ENCODE measurements around the gene TMEM54. TPM values are rescaled to one million over a fixed set of nuclear protein-coding genes. Genes with fewer than 3 reads are reported as not detected.

The TMEM54 gene
- total and polyA plus RNA-seq, 9 of the 15 experiments (the other 6 are each of a cell fraction or from before 2014, with no cell fraction given) = 1.00 to 16.2 (median 8.2) TPM

DNA sequence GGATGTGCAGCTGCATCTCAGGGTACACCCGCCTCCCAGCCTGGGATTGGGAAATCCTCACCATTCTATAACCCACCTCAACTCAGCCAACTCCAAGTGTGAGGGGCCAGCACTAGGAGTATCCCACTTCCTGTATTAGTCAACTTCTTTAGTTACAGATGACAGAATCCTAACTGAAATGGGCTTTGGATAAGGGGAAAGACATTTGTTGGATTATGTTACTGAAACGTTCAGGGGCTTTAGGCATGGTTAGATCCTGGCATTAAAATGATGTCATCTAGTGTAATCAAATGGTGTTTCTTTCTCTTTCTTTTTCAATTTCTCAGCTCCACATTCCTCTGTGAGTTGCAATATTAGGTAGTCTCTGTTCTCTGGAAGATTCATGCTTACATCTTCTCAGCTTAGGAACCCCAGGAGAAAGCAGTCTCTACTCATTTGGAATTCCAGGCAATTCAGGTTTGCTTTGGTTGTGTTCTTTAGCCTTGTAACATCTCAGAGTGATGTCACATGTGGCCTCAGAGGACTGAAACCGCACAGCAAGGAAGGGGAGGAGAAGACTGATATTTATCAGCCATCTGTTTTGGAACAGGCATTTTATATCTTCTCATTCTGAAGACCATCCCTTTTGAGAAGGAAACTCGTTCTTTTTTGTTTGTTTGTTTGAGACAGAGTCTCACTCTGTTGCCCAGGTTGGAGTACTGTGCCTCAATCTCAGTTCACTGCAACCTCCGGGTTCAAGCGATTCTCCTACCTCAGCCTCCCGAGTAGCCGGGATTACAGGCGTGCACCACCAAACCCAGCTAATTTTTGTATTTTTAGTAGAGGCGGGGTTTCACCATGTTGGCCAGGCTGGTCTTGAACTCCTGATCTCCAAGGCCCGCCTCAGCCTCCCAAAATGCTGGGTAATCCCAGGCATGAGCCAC lies 18.9 kb upstream of the TMEM54 start (continued):
- TF ChIP-seq E2F5 (CRISPR knock-in tag; IDR thresholded peaks at IDR 0.05) (no peak), HDAC1 (IDR thresholded peaks at IDR 0.05) (no peak), TEAD4 (IDR thresholded peaks at IDR 0.05; ENCODE audit: low read length) (peak; percentile 46; the same call in 1 of the 2 replicates), TEAD4 (CRISPR knock-in tag; IDR thresholded peaks at IDR 0.05; ENCODE audit: borderline replicate concordance) (no peak), KLF1 (tag; IDR thresholded peaks at IDR 0.05) (no peak), XRCC3 (IDR thresholded peaks at IDR 0.05) (no peak), CREB1 (IDR thresholded peaks at IDR 0.05) (no peak), CREB1 (CRISPR knock-in tag; IDR thresholded peaks at IDR 0.05) (peak; percentile 65; the same call in 1 of the 2 replicates), MYC (IDR thresholded peaks at IDR 0.05; ENCODE audit: low read depth, low read length) (peak; percentile 42; the same call in 1 of the 2 replicates), MYC (CRISPR knock-in tag; IDR thresholded peaks at IDR 0.05; ENCODE audit: borderline replicate concordance, low read depth) (0 out of 2 replicates have a peak, but pooled peaks have one; percentile 18), GABPA (tag; conservative IDR thresholded peaks at IDR 0.05; ENCODE audit: low read depth) (peak; percentile 65), BRD9 (IDR thresholded peaks at IDR 0.05; ENCODE audit: low read depth, partially characterized antibody) (no peak), ZNF444 (CRISPR knock-in tag; IDR thresholded peaks at IDR 0.05) (no peak), ZNF184 (CRISPR knock-in tag; IDR thresholded peaks at IDR 0.05) (no peak), NCOR1 (IDR thresholded peaks at IDR 0.05) (0 out of 2 replicates have a peak, but pooled peaks have one; percentile 6), DPF2 (IDR thresholded peaks at IDR 0.05) (0 out of 2 replicates have a peak, but pooled peaks have one; percentile 18), ZNF253 (CRISPR knock-in tag; conservative IDR thresholded peaks at IDR 0.05) (no peak), KLF6 (CRISPR knock-in tag; IDR thresholded peaks at IDR 0.05; ENCODE audit: borderline replicate concordance) (no peak), RBM17 (IDR thresholded peaks at IDR 0.05; ENCODE audit: borderline replicate concordance, low read depth, low read length) (no peak)
- TF ChIP-seq, protein P1, sequence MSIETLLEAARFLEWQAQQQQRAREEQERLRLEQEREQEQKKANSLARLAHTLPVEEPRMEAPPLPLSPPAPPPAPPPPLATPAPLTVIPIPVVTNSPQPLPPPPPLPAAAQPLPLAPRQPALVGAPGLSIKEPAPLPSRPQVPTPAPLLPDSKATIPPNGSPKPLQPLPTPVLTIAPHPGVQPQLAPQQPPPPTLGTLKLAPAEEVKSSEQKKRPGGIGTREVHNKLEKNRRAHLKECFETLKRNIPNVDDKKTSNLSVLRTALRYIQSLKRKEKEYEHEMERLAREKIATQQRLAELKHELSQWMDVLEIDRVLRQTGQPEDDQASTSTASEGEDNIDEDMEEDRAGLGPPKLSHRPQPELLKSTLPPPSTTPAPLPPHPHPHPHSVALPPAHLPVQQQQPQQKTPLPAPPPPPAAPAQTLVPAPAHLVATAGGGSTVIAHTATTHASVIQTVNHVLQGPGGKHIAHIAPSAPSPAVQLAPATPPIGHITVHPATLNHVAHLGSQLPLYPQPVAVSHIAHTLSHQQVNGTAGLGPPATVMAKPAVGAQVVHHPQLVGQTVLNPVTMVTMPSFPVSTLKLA (conservative IDR thresholded peaks at IDR 0.05) = no peak
- TF ChIP-seq, protein P2, sequence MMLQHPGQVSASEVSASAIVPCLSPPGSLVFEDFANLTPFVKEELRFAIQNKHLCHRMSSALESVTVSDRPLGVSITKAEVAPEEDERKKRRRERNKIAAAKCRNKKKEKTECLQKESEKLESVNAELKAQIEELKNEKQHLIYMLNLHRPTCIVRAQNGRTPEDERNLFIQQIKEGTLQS (IDR thresholded peaks at IDR 0.05) = peak; percentile 91
- TF ChIP-seq, protein P2 (CRISPR knock-in tag; conservative IDR thresholded peaks at IDR 0.05) = no peak; the same call in 1 of the 2 replicates
- TF ChIP-seq, protein P3, sequence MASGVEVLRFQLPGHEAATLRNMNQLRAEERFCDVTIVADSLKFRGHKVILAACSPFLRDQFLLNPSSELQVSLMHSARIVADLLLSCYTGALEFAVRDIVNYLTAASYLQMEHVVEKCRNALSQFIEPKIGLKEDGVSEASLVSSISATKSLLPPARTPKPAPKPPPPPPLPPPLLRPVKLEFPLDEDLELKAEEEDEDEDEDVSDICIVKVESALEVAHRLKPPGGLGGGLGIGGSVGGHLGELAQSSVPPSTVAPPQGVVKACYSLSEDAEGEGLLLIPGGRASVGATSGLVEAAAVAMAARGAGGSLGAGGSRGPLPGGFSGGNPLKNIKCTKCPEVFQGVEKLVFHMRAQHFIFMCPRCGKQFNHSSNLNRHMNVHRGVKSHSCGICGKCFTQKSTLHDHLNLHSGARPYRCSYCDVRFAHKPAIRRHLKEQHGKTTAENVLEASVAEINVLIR (CRISPR knock-in tag; IDR thresholded peaks at IDR 0.05) = no peak
- TF ChIP-seq, protein P4, sequence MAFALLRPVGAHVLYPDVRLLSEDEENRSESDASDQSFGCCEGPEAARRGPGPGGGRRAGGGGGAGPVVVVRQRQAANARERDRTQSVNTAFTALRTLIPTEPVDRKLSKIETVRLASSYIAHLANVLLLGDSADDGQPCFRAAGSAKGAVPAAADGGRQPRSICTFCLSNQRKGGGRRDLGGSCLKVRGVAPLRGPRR (CRISPR knock-in tag; IDR thresholded peaks at IDR 0.05) = no peak

Measured in K562 (cell line).